K562 (cell line): ENCODE results near the gene ATMIN. TPM values are rescaled to one million over a fixed set of nuclear protein-coding genes. Genes with fewer than 3 reads are reported as not detected.

ENCODE experiments used
- CHD1 ChIP-seq: fragments of 200-600 bp; sonication (generic); IDR thresholded peaks from one replicate; pipeline ENCODE4 v1.6.1; 2012; ENCODE audit warnings: mild to moderate bottlenecking, moderate library complexity, low read length, inconsistent platforms
- ILF3 ChIP-seq: fragments of 450-650 bp; IDR thresholded peaks from 2 replicates; pipeline ENCODE4 v1.6.1; 2018; ENCODE audit warnings: antibody characterized with exemption, mild to moderate bottlenecking, moderate library complexity, borderline replicate concordance
- NFE2 ChIP-seq: IDR thresholded peaks from 2 replicates; pipeline ENCODE4 v1.6.1; 2014; ENCODE audit warnings: antibody characterized with exemption, low read depth
- TSC22D4 ChIP-seq: fragments of 450-650 bp; IDR thresholded peaks from 2 replicates; pipeline ENCODE4 v1.6.1; 2016; ENCODE audit warnings: missing genetic modification characterization, missing biosample characterization, control low read depth
- ZNF3 ChIP-seq: fragments of 250-450 bp; sonication (Bioruptor Pico); IDR thresholded peaks from 2 replicates; pipeline ENCODE4 v1.5.0; 2021; ENCODE audit warnings: mild to moderate bottlenecking, moderate library complexity
- ZNF354B ChIP-seq: fragments of 250-450 bp; sonication (Bioruptor Pico); IDR thresholded peaks from 2 replicates; pipeline ENCODE4 v1.4.0; 2020
- ZNF696 ChIP-seq: fragments of 250-450 bp; sonication (Bioruptor Pico); conservative IDR thresholded peaks from 2 replicates; pipeline ENCODE4 v1.4.0; 2020; ENCODE audit warnings: mild to moderate bottlenecking, moderate library complexity
- ZNF764 ChIP-seq: fragments of 250-450 bp; sonication (Bioruptor Pico); IDR thresholded peaks from 2 replicates; pipeline ENCODE4 v1.4.0; 2020; ENCODE audit warnings: low read depth, mild to moderate bottlenecking, moderate library complexity
- polyA plus RNA-seq, 8 experiments: library from polyadenylated mRNA; depleted of rRNA in 4 of 8; stranded (reverse) in 5 of 8; unstranded in 3 of 8; fragments of >200 nt; fragmentation: Nextera tagmentation in 2 of 8; fragmentation: Illumina TruSeq in 1 of 8; extraction: Ambion mirVana in 2 of 8; extraction: Trizol in 1 of 8; gene quantifications; 2 replicates each; pipeline versions ENCODE4 v1.2.1 to v1.2.3, GENCODE V29; 2011 to 2014; ENCODE audit warnings: inconsistent platforms in 1 of 8, missing spikeins in 1 of 8
- total RNA-seq, 7 experiments: library from RNA; depleted of rRNA in 6 of 7; stranded (reverse); fragments of >200 nt in 6 of 7; fragmentation: Illumina TruSeq in 2 of 7; extraction: Trizol in 2 of 7; gene quantifications; 2 replicates each; pipeline versions ENCODE4 v1.2.1 to v1.2.3, GENCODE V29; 2011 to 2021; ENCODE audit warnings: low replicate concordance in 1 of 7
- TF ChIP-seq, protein P1 (sequence below): fragments of 250-450 bp; sonication (Bioruptor Pico); IDR thresholded peaks from 2 replicates; pipeline ENCODE4 v1.5.1; 2021; ENCODE audit warnings: mild to moderate bottlenecking
- TF ChIP-seq, protein P2 (sequence below): sonication (generic); IDR thresholded peaks from 2 replicates; pipeline ENCODE4 v1.6.1; 2016
- TF ChIP-seq, protein P3 (sequence below): fragments of 450-650 bp; formaldehyde crosslinking; conservative IDR thresholded peaks from 2 replicates; pipeline ENCODE4 v1.4.0; 2022; ENCODE audit warnings: mild to moderate bottlenecking, missing genetic modification characterization
- TF ChIP-seq, protein P4 (sequence below): sonication (generic); formaldehyde crosslinking; IDR thresholded peaks from 2 replicates; pipeline ENCODE4 v1.4.0; 2020; ENCODE audit warnings: mild to moderate bottlenecking, missing genetic modification reagents
- TF ChIP-seq, protein P5 (sequence below): fragments of 450-650 bp; IDR thresholded peaks from one replicate; pipeline ENCODE4 v1.6.1; 2018; ENCODE audit warnings: mild to moderate bottlenecking, moderate library complexity; ENCODE audit not compliant: partially characterized antibody
- TF ChIP-seq, protein P6 (sequence below): fragments of 250-450 bp; sonication (Bioruptor Pico); IDR thresholded peaks from 2 replicates; pipeline ENCODE4 v1.5.0; 2022; ENCODE audit warnings: mild to moderate bottlenecking
- TF ChIP-seq, protein P7 (sequence below): sonication (generic); formaldehyde crosslinking; IDR thresholded peaks from 2 replicates; pipeline ENCODE4 v1.8.1; 2023; ENCODE audit warnings: mild to moderate bottlenecking, missing genetic modification reagents

ATMIN gene
- total and polyA plus RNA-seq, 9 of the 15 experiments (the other 6 are each of a cell fraction or from before 2014, with no cell fraction given): 6.7 to 40.9 (median 23.4) TPM

DNA sequence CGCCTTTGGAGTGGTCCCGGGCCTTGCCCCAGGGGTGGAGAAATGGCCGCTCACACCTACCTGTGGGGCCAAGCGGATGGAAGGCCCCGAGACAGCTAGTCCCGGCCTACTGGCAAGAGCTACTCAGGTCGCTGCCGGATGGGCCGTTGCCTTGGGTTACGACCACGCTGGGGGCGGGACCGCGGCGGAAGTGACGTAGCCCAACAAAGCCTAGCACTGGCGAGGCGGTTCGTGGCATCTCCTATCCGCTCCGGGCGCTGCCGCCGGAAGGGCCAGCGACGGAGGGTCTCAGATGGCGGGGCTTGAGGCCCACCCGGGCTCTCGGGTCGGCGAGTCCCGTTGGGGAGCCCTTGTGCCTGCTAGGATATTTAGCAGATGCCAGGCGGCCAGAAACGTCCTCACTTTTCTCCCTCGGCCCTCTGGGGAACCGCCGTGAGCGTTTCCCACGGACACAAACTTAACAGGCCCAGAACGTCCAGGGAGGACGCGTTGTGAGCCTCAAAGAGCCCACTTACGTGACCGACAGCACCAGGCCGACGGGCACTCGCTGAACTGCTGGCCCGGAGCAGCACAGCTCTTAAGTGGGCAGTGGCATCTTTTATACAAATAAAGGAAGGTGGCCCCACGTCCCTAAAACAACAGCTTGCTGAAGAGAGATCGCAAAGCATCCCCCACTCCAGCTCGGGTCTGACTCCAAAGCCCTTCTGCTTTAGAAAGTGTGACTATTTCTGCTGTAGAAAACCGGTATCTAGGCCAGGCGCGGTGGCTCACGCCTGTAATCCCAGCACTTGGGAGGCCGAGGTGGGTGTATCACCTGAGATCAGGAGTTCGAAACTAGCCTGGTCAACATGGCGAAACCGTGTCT, 41.7 kb downstream of the ATMIN start, which contains the start of gene C16orf46 (continued):
- TF ChIP-seq, protein P1, sequence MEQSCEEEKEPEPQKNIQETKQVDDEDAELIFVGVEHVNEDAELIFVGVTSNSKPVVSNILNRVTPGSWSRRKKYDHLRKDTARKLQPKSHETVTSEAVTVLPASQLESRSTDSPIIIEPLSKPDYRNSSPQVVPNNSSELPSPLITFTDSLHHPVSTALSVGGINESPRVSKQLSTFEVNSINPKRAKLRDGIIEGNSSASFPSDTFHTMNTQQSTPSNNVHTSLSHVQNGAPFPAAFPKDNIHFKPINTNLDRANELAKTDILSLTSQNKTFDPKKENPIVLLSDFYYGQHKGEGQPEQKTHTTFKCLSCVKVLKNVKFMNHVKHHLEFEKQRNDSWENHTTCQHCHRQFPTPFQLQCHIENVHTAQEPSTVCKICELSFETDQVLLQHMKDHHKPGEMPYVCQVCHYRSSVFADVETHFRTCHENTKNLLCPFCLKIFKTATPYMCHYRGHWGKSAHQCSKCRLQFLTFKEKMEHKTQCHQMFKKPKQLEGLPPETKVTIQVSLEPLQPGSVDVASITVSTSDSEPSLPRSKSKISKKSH (CRISPR knock-in tag): 0 out of 2 replicates have a peak, but pooled peaks have one; percentile 51
- TF ChIP-seq ILF3: no peak
- TF ChIP-seq ZNF696: no peak
- TF ChIP-seq NFE2: no peak
- TF ChIP-seq CHD1: no peak
- TF ChIP-seq, protein P2, sequence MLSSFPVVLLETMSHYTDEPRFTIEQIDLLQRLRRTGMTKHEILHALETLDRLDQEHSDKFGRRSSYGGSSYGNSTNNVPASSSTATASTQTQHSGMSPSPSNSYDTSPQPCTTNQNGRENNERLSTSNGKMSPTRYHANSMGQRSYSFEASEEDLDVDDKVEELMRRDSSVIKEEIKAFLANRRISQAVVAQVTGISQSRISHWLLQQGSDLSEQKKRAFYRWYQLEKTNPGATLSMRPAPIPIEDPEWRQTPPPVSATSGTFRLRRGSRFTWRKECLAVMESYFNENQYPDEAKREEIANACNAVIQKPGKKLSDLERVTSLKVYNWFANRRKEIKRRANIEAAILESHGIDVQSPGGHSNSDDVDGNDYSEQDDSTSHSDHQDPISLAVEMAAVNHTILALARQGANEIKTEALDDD: no peak
- TF ChIP-seq, protein P3, sequence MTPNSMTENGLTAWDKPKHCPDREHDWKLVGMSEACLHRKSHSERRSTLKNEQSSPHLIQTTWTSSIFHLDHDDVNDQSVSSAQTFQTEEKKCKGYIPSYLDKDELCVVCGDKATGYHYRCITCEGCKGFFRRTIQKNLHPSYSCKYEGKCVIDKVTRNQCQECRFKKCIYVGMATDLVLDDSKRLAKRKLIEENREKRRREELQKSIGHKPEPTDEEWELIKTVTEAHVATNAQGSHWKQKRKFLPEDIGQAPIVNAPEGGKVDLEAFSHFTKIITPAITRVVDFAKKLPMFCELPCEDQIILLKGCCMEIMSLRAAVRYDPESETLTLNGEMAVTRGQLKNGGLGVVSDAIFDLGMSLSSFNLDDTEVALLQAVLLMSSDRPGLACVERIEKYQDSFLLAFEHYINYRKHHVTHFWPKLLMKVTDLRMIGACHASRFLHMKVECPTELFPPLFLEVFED (CRISPR knock-in tag): no peak
- no peak for TF ChIP-seq TSC22D4
- TF ChIP-seq, protein P4, sequence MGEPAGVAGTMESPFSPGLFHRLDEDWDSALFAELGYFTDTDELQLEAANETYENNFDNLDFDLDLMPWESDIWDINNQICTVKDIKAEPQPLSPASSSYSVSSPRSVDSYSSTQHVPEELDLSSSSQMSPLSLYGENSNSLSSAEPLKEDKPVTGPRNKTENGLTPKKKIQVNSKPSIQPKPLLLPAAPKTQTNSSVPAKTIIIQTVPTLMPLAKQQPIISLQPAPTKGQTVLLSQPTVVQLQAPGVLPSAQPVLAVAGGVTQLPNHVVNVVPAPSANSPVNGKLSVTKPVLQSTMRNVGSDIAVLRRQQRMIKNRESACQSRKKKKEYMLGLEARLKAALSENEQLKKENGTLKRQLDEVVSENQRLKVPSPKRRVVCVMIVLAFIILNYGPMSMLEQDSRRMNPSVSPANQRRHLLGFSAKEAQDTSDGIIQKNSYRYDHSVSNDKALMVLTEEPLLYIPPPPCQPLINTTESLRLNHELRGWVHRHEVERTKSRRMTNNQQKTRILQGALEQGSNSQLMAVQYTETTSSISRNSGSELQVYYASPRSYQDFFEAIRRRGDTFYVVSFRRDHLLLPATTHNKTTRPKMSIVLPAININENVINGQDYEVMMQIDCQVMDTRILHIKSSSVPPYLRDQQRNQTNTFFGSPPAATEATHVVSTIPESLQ (CRISPR knock-in tag): no peak
- 0 out of 2 replicates have a peak, but pooled peaks have one; percentile 68 for TF ChIP-seq ZNF764
- no peak for TF ChIP-seq ZNF354B (CRISPR knock-in tag)
- no peak for TF ChIP-seq ZNF3
- TF ChIP-seq, protein P5, sequence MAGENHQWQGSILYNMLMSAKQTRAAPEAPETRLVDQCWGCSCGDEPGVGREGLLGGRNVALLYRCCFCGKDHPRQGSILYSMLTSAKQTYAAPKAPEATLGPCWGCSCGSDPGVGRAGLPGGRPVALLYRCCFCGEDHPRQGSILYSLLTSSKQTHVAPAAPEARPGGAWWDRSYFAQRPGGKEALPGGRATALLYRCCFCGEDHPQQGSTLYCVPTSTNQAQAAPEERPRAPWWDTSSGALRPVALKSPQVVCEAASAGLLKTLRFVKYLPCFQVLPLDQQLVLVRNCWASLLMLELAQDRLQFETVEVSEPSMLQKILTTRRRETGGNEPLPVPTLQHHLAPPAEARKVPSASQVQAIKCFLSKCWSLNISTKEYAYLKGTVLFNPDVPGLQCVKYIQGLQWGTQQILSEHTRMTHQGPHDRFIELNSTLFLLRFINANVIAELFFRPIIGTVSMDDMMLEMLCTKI: no peak
- TF ChIP-seq, protein P6, sequence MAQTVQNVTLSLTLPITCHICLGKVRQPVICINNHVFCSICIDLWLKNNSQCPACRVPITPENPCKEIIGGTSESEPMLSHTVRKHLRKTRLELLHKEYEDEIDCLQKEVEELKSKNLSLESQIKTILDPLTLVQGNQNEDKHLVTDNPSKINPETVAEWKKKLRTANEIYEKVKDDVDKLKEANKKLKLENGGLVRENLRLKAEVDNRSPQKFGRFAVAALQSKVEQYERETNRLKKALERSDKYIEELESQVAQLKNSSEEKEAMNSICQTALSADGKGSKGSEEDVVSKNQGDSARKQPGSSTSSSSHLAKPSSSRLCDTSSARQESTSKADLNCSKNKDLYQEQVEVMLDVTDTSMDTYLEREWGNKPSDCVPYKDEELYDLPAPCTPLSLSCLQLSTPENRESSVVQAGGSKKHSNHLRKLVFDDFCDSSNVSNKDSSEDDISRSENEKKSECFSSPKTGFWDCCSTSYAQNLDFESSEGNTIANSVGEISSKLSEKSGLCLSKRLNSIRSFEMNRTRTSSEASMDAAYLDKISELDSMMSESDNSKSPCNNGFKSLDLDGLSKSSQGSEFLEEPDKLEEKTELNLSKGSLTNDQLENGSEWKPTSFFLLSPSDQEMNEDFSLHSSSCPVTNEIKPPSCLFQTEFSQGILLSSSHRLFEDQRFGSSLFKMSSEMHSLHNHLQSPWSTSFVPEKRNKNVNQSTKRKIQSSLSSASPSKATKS (CRISPR knock-in tag): no peak
- TF ChIP-seq, protein P7, sequence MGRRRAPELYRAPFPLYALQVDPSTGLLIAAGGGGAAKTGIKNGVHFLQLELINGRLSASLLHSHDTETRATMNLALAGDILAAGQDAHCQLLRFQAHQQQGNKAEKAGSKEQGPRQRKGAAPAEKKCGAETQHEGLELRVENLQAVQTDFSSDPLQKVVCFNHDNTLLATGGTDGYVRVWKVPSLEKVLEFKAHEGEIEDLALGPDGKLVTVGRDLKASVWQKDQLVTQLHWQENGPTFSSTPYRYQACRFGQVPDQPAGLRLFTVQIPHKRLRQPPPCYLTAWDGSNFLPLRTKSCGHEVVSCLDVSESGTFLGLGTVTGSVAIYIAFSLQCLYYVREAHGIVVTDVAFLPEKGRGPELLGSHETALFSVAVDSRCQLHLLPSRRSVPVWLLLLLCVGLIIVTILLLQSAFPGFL (CRISPR knock-in tag): no peak
